Stimulated activated CD8-positive, alpha-beta memory T cell treated with anti-CD3 and anti-CD28 coated beads, Interleukin-15, amount 100 ng/mL, for 48 hours (primary cell): ENCODE data around the gene CAVIN2.

Experiments
- DNase-seq, 2 donors: peaks; one replicate each; pipeline ENCODE4 v3.0.0-alpha.2; 2020; ENCODE audit warnings: low read depth in 2 of 2

CAVIN2 gene

DNA sequence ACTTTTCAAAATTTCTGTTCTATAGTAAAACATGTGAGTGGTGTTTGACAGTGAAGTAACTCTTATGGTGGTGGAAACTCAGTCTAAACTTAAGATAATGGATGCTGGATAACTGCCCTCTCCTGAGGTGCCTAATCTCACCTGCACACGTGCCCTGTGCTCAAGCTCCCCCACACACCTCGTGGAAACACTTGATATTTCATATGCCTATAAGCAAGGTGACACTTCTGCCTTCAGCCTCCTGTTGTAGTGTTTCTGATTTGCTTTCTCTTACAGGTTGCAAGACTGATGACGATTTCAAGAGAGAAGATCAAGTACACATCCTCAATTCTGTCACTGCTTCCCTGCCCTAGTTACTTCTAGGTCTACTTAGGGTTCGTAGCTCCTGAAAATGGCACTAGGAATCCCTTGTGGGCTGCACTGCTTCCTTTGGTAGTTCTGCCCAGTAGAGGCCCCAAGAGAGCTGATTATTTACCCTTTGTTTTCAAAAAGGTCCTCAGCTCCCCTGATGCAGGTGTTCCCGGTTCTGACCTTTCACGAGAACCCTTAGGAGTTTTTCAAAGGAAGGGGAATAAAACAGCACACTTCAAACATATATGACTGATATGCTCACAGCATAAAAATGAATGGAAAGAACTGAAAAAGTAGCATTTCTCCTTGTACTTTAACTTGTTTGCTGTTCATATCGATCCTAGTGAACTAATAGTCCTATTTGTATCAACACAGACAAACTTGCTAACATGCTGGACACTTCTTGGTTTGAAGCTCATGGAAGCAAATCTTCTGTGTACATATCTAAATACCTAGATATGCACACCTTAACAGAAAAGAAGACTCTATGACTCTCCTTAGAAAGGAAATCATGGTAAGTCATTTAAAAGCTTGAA lies 6.7 kb downstream of the CAVIN2 start:
- DNase-seq, result no peak

DNA sequence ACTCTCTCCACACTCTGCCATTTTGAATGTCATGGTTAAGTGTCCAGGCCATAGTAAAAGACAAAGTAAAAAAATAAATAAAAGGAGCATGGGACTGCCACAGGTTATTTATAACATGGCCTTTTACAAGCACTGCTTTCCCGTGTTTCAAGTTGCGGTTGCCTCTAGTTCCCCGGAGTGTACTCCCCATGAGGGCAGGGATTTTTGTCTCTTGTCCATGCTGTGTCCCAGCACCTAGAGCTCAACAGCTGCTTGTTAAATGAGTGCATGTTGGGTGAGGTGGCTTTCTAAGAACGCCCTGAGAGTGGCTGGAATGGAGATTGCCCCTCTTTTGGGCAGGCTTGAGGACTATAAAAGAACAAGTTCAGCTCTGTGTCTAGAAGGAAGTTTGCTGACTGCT lies 8.4 kb downstream of the CAVIN2 start:
- no peak for DNase-seq

DNA sequence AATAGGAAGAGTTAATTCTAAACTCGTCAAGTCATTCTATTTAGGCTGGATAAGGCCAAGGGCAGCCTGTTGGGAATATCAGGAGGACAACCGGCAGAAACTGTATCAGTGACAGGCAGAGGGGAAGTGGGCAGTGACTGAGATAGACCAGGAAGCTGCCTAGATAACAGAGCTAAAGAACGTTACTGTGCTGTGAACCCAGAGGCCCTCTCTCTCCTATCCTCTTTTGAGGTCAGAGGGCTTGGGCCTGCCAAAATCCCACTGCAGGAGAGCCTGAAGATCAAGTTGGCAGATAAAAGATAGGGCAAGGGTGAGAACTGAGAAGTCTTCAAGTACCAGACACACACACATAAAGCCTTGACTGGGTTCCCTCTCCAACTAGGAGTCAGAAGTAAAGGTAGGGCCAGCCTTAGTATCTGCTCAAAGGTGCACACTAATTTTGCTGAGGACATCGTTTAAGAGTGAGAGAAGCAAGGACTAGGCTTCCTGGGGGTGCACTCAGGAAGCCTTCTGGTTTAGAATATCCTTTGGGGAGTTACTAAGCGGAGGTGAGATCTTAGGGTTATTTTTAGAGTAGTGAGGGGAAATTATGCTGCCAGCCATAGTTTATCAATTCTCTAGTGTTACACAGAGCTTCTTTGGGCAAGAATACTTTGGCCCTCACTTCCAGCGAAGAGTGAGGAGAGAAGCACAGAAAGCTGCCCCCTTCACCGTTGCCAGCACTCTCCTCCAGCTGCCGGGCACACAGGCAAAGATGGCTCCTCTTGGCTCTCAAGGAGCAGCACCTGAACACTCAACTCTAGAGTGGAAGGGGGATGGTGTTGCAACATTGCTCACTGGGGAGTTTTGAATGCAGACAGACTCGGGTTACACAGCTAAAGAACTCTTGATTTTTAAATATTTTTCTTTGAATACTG lies 9.8 kb downstream of the CAVIN2 start:
- DNase-seq, result no peak

DNA sequence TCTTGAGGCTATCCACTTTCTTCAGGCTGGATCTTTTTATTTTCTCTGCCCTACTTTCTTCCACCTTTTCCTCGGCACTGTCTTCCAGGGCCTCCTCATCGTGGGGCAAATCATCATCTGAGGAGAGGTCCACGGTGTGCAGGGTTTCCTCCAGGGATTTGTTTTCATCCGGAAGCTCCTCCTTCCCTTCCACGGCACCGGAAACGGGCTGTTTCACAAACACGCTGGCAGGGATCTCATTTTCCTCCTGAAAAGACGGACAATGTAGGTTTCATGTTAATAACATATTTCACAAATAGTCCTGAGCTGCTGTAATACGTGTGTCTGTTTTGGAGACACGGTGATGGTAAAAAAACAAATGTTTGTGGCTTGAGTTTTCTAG lies 10.4 kb downstream of the CAVIN2 start:
- no peak for DNase-seq

DNA sequence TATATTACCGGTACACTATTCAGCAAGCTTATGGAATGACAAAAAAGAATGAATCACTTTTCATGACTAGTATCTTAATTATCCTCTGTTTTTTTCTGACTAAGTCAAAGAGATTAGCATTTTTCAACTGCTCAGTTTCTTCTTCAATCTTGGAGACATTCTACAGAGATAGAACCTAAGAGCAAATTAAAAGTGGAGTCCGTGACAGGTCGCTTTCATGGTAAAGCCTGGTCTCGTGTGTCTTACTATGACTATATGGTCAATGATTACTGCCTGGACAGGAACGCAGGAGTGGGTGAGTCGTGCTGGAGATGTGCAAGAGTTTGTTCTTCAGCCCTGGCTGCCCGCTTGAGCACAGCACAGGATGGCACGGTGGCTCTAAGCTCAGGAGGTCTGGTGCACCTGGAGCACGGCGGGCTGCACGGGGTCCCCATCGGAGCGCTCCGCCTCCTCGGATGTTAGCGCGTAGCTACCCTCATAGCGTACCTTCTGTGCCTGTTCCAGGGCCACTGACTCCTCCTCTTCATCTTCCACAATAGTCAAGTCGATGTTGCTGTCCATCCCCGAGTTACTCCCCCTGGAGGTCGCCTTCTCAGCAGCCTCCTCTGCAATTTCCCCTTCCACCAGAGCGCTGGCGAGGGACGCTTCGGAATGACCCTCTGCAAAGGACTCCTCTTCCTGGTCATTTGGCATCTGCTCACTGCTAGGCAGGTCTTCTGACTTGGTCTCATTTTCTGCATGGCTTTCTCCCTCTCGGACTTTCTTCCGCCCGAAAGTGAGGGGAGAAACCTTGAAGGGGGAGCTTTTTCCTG lies 11.1 kb downstream of the CAVIN2 start:
- no peak for DNase-seq

DNA sequence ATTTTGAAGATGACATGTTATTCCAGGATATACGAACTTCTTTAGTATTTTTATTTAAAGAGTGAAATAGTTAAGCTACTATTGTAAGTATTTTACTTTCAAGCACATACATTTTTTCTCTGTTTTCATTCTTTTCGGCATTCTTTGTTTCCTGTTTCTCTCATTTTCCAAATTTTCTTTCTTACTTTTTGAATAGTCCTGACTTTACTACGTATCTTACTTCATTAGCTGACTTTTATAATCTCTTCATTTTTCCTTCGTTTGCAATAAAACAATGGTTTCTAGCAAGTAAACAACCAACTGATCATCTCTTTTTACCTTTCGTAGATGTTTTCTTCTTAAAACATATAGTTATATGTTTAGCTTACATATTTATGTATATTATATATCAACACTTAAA lies 11.8 kb downstream of the CAVIN2 start:
- no peak for DNase-seq

DNA sequence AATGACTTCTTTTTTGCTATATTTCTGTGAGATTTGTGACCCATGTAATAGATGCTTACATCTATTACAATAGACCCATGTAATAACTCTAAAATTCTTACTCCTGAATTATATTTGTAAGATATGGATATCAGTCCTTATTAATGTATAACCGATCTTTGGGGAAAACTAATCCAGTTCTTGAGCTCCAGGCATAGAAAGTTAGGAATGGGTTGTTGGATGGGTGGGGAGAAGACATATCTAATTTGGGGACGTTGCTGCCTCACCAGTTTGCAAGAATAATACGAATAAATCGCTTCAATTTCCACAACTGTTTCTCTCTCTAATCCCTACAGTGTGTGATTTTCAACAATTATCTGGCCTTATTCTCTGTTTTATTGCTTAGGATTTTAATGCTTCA lies 13.5 kb downstream of the CAVIN2 start:
- no peak for DNase-seq

DNA sequence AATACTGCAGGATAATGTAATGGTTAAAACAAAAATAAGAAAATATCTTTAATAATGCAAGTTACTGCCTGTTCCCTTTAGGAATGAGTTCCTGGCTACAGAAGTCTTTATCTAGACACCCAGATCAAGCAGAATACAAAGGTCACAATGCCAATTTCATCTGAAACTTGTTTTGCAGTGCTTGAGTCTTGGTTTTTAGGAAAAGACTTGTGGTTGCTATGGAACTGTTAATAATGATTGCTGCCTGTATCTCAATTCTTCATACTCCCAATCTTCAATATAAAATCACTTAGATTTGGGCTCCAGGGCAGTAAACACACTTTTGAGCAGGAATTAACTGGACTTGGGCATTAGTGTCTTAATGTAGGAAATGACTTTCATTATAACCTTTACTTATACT lies 14.2 kb downstream of the CAVIN2 start:
- DNase-seq, result no peak

DNA sequence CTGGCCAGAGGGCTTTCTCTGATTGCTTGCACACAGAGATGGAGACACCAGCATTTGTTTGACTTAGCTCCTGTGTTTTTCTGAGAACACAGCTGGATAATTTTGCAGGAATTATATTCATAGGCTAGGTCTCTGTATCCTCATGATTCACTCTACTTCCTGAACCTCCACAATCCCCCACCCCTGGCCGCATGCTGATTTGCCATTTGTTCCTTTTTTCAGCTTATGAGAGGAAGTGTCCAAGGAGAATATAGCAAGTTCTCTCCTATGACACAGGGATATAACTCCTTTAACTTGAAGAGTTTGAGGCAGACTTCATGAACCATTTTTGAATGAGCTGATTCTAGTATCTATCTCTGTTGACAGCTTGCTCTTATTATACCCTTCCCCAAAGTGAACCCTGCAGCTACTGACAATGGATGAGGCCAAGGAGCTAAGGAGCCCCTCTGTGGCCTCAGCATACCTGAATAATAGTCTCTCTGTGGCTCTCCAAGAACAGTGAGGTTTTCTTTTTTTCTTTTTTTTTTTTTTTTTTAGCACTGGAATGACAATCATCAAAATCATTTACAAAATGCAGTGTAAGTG lies 15.4 kb downstream of the CAVIN2 start:
- DNase-seq, result no peak

DNA sequence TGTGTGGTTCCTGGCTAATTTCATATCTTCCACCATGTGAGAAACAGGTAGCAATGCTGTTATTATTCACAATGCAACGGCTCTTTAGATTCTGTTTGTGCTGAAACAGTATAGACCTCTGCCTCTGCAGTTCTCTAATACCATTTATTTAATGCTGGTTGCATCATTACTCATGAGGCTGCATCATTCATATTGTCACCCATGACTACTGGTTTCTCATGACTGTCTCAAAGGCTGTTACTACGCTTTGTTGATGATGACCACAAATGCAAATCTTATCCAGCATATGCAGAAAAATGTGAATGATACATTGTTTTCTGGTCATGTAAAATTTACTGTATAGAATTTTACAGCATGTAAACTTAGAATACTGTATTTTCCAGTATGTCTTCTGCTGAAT lies 22.5 kb downstream of the CAVIN2 start:
- no peak for DNase-seq

DNA sequence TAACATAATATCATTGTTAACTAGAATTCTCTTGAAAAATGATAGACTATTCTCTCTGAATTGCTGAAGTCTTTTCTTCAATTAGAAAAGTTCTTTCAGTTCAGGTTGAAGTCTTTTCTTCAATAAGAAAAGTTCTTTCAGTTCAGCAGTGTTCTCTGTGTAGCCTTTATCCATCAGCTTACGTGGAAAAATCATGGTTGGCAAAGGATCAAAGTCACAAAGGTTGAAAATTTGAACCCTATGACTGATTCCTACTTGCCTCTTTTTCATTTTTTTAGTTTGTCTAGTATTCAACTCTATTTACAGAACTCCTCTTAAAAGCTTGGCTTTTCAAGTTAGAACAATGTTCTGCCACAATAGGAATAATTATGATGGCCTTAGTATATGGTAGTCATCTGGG lies 25.8 kb downstream of the CAVIN2 start:
- DNase-seq, result no peak

DNA sequence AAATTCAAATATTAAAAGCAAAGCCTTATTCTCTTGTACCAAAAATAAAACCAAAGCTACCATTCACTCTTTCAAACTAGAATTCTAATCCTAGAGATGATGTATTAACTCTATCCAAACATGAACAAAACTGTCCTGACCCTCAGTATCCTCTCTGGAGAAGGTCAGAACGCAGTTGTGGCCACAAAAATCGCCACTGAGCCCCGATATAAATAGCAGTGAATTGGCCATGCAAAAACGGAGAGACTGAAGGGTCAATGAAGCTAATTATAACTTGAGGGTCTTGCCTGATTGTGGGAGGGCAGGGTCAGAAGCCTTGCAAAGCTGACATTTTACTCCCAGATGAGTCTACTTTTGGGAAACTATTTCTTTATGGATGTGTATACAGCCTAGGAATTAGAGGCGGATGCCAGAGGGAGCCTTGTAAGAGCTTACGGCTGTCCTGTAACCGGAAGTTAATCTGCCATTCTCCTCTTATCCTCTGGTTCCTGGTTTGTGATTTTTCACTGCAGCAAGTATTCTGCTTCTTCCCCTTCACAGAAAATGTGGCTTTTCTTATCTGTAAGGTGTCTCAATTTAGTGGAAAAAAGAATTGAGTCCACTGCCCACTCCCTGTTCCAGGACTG lies 28.1 kb downstream of the CAVIN2 start:
- no peak for DNase-seq

DNA sequence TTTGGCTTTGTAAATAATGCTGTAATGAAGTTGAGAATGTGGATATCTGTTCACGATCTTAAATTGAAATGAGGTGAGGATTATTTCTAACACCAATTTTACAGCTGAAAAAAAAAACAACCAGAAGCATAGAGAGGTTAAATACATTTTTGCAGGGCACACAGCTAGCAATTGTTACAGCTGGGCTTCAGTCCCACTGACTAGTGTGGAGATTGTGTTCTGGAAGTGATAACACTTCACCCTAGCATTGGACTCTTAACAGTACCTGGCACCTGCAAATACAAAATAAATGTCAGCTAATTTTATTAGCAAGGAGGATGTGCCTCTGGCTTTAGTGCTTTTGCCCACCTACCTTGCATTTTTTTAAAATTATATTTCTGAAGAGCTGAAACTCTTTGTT lies 28.8 kb downstream of the CAVIN2 start:
- DNase-seq, result no peak

DNA sequence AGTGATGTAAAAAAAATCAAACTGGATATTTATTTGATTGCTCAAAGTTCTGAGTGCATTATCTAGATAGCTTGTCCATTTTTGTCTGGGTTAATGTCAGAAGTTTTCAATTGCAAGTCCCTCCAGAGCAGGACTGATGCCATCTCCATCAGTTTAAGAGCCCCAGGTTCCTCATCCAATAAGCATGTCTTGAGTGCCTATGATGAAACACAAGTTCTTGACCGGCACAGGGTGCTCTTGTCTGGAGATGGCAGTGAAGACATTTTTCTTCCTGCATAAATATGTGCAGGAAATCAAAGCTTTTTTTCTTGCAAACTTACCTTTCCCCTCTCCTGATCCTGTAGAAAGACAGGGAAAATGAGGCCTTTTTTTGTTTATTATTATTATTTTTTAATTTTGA lies 31.9 kb downstream of the CAVIN2 start:
- no peak for DNase-seq

DNA sequence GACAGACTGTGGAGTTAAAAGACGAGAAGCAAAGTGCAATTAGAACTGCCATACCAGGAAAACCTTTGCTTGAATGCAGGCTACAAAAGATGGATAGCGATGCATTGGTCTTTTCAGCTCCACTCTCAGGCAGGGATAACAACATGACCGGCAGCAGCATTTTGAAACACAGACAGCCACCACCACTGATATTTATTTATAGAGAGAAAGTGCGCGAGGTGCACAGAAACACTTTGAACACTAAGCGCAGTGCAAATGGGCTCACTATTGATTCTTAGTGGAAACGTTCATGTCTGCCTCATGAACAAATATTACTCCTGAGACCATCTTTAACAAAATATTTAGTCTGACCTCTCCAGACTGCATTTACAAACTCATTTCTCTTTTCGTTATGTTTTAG lies 32.9 kb downstream of the CAVIN2 start:
- DNase-seq, result no peak

DNA sequence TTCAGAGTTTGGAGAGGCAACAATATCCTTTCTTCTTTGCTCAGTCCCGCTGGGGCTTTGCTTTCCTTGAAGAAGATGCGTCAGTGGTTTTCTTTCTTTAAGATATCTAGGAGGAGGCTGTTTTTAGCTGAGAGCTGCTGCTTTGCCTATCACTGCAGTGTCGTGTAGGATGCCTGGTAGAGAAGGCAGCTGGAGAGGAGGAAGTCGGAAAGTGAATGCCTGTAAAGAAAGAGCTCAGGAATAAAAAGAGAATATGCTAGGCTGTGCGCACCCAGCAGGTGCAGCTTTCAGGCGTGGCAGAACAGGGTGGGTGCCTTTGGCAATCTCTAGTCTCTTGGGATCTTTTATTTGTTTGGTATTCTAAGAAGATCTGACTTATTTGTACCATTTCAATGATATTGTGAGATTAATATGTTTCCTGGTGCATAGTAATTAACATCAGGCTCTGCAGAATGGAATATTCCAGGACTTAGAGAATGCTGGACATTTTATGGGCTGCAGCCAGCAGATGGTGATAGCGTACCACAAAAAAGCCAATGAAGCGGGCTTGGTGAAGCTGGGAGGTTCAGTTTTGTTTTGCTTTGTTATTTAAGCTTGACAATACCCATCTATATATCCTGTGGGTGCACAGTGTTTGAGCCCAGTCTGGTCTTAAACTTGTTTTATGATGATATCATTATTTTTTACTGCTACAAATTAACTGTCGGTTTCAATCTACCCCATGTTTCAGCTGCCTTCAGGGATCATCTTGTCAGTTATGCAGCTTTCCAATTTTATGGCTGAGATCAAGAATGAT lies 34.9 kb downstream of the CAVIN2 start:
- DNase-seq, result peak in 1 of 2 donors; percentile 5

DNA sequence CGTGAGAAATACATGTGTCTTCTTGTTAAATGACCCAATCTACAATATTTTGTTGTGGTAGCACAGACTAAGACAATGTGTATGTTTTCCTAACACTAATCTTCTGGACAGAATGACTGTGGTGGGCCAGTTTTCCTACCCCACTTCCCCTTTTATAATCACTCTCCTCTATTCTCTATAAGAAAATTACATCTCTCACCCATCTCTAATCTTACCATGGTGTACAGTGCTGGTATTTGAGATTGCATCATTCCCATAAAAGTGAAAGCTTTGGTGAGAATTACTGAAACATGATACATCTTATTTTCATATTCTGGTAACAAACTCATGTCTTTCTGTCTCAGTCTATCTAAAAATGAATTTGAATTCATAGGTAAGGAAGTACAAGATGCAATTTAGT lies 40.5 kb downstream of the CAVIN2 start:
- DNase-seq, result no peak

DNA sequence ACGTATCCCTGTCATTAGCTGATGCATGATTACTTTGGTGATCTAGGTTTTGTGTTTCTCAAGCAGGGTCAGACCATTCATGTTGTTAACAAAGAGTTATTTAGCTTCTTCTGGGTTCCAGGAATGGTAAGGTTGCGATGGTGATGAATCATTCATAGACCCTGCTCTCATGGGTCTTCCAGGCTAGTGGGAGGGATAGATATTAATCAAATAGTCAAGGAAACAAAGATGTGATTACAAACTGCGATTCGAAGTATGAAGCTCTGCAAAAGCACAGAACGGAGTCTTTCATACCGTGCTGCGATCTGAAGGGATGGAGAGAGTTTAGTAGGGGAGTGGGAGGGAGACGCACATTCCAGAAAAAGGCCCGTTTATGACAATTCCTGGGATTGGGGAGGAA lies 42.1 kb downstream of the CAVIN2 start:
- no peak for DNase-seq

DNA sequence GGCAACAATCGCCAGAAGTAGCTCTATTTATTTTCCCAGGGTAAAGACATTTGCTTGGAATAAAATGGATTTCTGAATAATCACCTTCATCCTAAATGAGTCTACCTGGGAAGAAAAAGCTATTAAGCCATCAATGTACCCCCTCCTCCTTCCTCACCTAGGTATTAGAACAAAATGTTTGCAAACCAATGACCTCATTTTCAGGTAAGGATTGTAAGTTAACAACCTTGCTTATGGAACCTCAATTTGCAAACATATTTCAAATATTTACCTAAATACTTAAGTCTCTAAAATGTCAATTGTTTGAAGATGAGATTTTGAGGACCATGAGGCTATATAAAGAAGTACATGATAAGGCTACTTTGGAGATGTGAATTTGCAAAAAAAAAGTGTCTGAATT lies 43.9 kb downstream of the CAVIN2 start:
- DNase-seq, result no peak

DNA sequence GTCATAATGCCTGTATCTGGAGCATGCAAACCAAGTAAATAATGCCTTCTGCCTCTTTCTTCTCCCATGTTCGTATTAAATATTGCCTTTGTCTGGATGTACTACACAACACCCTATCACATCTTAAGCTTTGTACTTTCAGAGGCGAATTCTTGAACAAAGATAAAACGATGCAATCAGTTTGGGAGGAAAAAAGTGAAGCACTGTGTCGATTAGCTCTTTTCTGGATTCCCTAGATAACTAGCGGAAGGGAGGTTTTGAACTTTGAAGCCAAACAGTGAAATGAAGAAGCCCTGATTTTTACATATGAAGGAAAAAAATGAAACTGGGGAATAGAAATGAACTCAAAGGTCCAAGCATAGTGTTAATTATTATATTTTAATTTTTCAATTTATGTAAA lies 44.7 kb downstream of the CAVIN2 start:
- no peak for DNase-seq
